GM12875 (cell line): ENCODE measurements around the gene SAV1.

Source experiments
- H3K4me3 ChIP-seq: one replicate; pipeline ENCODE4 v1.5.1; 2011; ENCODE audit warnings: low read depth, low read length, control low read depth
- TF ChIP-seq, protein P1 (sequence below): IDR thresholded peaks from 2 replicates; pipeline ENCODE4 v1.5.1; 2011; ENCODE audit warnings: low read depth, mild to moderate bottlenecking, control low read depth, inconsistent platforms, low read length, moderate library complexity, borderline replicate concordance; ENCODE audit not compliant: insufficient read depth

Gene SAV1

GRCh38 chr14:50616275-50616674, 51.8 kb downstream of the SAV1 start:
- TF ChIP-seq, protein P1, sequence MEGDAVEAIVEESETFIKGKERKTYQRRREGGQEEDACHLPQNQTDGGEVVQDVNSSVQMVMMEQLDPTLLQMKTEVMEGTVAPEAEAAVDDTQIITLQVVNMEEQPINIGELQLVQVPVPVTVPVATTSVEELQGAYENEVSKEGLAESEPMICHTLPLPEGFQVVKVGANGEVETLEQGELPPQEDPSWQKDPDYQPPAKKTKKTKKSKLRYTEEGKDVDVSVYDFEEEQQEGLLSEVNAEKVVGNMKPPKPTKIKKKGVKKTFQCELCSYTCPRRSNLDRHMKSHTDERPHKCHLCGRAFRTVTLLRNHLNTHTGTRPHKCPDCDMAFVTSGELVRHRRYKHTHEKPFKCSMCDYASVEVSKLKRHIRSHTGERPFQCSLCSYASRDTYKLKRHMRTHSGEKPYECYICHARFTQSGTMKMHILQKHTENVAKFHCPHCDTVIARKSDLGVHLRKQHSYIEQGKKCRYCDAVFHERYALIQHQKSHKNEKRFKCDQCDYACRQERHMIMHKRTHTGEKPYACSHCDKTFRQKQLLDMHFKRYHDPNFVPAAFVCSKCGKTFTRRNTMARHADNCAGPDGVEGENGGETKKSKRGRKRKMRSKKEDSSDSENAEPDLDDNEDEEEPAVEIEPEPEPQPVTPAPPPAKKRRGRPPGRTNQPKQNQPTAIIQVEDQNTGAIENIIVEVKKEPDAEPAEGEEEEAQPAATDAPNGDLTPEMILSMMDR, result no peak
- H3K4me3 ChIP-seq, result no peak overlapping the region

DNA sequence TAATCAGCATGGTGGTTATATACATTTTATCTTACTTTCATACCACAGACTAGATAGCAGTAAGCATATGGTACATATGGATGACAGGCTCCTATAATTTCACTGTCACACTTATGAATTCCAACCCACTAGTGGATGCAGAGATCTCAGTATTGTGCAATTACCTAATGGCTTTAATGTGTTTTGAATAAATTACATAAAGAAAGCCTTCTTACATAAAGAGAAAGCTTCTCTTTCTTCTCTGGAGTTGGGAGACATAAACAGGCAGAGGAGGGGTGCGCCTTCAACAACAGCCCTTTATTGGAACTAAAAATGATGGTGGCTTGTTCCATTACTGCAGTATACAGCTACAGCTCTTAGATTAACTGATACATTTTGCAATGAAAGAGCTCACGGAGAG, 52.6 kb downstream of the SAV1 start:
- TF ChIP-seq, protein P1, result no peak
- H3K4me3 ChIP-seq, result no peak overlapping the region

- no peak overlapping the region for H3K4me3 ChIP-seq
Measured at GRCh38 chr14:50615056-50615455, 53.0 kb downstream of the SAV1 start.

GRCh38 chr14:50612806-50613205, 55.3 kb downstream of the SAV1 start:
- TF ChIP-seq, protein P1, result no peak
- no peak overlapping the region for H3K4me3 ChIP-seq

More at GRCh38 chr14:50615056-50615455, 53.0 kb downstream of the SAV1 start:
- TF ChIP-seq, protein P1, result no peak

DNA sequence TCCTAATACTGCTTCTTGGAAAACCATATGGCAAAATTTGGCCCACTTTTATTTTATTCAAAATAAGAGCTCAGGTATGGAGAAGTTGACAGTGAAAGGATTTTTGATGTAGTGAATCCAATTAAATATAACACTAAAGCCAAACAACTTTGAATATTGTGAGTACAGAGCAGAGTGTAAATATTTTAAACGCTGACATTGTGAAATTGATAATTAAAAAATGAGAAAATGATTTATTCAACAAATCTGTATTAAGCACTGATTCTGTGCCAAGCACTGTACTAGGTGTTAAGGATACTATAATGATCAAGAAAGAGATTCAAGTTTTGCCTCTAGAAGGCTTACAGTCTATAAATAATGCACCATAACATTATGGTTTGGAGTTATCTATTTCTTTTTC, 57.6 kb downstream of the SAV1 start:
- no peak overlapping the region for H3K4me3 ChIP-seq
- TF ChIP-seq, protein P1, result no peak

DNA sequence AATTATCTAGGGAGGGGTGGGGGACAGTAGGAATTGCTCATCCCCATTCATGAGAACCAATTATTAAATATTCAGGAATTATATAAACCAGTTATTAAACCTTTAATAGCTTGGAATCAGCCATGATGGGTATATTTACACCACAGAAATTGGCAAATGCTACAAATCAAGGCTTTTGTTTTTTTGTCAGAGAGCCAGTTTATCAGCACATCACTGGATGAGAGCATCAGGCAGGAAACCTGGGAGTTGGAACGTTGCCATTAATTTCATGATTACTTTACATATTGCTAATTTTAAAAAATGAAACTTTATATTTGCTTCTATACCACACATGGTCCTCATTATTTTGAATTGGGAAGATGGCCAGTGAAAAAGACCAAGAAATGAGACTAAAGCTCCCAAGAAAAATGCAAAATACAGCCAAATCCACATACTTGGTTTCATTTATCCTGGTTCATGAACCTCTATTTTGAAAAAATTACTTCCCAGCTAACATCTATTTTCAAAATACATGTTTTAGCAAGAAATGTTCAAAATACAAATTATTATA, 59.7 kb downstream of the SAV1 start:
- TF ChIP-seq, protein P1, result no peak
- H3K4me3 ChIP-seq, result no peak overlapping the region

DNA sequence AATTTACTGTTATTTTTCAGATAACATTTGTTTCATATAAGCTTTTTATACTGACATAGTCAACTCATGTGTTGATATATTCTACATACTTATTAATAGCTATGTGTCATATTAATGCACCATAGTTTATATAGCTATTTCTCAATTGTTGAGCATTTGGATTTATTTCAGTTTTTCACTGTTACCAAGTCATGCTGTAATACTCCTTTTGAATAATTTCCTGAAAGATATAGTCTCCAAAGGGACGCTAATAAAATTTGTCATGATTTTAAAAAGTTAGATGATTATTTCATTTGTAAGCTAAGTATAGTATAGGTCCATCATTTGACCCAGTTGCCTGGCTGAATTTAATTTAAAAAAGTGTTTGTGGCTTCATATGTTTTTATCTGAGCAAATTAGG, 60.3 kb downstream of the SAV1 start:
- TF ChIP-seq, protein P1, result no peak
- no peak overlapping the region for H3K4me3 ChIP-seq
